Measurements from ENCODE around the gene CCDC112.

Gene CCDC112

DNA sequence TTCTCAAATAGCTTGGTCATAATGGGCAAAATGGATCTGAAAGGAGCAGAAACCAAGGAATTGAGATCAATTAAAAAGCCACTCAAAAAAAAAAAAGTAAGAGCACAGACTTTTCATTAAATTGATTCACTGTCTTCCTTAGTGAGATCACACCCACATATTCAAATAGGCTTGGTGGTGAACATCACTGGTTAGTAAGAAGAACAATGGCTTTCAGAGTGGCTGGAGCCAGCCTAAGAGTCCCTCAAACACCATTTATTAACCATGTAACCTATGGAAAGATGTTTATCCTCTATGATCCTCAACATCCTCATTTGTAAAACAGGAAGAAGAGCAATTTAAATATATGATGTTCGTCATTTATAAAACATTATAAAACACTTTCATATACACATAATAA lies 12.4 kb downstream of the CCDC112 start:
- Histone ChIP-seq H3K4me3 (no peak overlapping the region), H3K27ac (no peak overlapping the region), H3K36me3 (ENCODE audit: insufficient read depth, low read length) (no peaks in the 10 kb centered on the region), H3K9ac (ENCODE audit: insufficient read length) (no peak overlapping the region), H3K9me3 (ENCODE audit: low read depth, low read length) (no peaks in the 10 kb centered on the region)
- TF ChIP-seq FOXP2 (optimal IDR thresholded peaks at IDR 0.05; ENCODE audit: control extremely low read depth, extremely low read length, insufficient read depth) (no peak), EZH2 (IDR thresholded peaks at IDR 0.05) (no peak)
- DNase-seq (ENCODE audit: low read depth, low spot score): no peak

DNA sequence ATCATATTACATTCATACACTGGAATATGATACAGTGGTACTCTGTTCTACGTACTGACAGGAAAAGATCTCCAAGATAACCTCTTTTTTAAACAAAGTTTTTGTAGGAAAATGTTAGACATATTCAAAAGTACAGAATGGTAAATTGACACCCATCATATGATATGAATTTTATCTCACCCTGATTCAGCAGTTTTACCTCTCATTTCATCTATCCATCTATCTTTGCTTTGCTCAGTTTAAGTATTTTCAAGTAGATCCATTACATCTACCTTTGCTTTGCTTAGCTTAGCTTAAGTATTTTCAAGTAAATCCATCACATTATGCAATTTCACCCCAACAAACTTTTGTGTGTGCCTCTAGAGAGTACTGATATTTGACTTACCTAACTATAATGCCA lies 14.3 kb downstream of the CCDC112 start:
- H3K27ac ChIP-seq: no peak overlapping the region
- no peak overlapping the region for H3K4me3 ChIP-seq
- no peaks in the 10 kb centered on the region for H3K36me3 ChIP-seq (ENCODE audit: insufficient read depth, low read length)
- H3K9me3 ChIP-seq (ENCODE audit: low read depth, low read length): no peaks in the 10 kb centered on the region
- TF ChIP-seq POLR2AphosphoS5 (IDR thresholded peaks at IDR 0.05; ENCODE audit: borderline replicate concordance, low read depth, low read length): no peak
- H3K9ac ChIP-seq (ENCODE audit: insufficient read length): no peak overlapping the region
- no peak for DNase-seq (ENCODE audit: low read depth, low spot score)

DNA sequence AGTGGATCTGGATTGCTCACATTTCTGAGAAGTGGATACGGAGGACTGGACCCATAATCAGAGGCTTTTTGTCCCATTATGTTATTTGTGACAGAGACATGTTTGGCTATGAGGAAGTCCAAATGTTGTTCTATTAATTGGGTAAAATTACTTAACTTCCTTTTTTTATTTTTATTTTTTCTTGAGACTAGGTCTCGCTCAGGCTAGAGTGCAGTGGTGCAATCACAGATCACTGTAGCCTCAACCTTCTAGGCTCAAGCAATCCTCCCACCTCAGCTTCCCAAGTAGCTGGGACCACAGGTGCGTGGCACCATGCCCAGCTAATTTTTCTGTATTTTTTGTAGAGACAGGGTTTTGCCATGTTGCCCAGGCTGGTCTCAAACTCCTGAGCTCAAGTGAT lies 21.9 kb downstream of the CCDC112 start:
- Histone ChIP-seq H3K27ac (no peak overlapping the region), H3K9ac (ENCODE audit: insufficient read length) (no peak overlapping the region), H3K9me3 (ENCODE audit: low read depth, low read length) (no peaks in the 10 kb centered on the region), H3K4me3 (no peak overlapping the region), H3K36me3 (ENCODE audit: insufficient read depth, low read length) (peaks cover 8% of the 10 kb centered on the region)
- no peak for DNase-seq (ENCODE audit: low read depth, low spot score)
- no peak for TF ChIP-seq POLR2AphosphoS5 (IDR thresholded peaks at IDR 0.05; ENCODE audit: borderline replicate concordance, low read depth, low read length)
- no peak for TF ChIP-seq EZH2 (IDR thresholded peaks at IDR 0.05)
- TF ChIP-seq FOXP2 (optimal IDR thresholded peaks at IDR 0.05; ENCODE audit: control extremely low read depth, extremely low read length, insufficient read depth): no peak

DNA sequence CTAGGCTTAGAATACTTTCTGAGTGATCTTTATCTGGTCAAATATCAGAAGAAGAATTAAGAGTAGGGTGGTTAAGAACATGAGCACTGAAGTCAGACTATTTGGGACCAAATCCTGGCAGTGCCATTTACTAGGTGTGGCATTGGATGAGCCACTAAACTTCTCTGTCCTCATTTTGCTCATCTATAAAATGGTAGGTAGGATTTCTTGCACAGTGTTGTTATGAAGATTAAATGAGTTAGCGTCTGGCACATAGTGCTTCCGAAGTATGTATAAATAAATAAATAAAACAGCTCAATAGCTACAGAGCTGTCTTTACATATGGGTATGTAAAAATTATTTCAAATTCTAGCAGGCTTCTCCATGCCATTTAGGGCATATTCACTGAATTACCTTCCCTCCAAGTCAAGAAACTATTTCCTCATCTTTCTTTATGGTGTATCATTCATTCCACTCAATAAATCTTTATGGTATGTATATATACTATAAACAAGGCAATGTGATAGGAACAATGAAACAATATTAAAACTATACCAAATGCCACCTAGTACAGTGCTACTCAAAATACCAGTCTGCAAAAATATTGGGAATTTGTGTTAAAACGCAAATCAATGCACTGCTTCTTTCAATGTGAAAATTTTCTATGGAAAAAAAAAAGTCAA lies 24.0 kb downstream of the CCDC112 start:
- no peak for TF ChIP-seq FOXP2 (optimal IDR thresholded peaks at IDR 0.05; ENCODE audit: control extremely low read depth, extremely low read length, insufficient read depth)
- TF ChIP-seq EZH2 (IDR thresholded peaks at IDR 0.05): no peak
- no peak for TF ChIP-seq POLR2AphosphoS5 (IDR thresholded peaks at IDR 0.05; ENCODE audit: borderline replicate concordance, low read depth, low read length)
- no peak overlapping the region for H3K27ac ChIP-seq
- H3K9ac ChIP-seq (ENCODE audit: insufficient read length): no peak overlapping the region
- no peak for DNase-seq (ENCODE audit: low read depth, low spot score)
- peaks cover 11% of the 10 kb centered on the region for H3K36me3 ChIP-seq (ENCODE audit: insufficient read depth, low read length)
- no peak overlapping the region for H3K4me3 ChIP-seq
- H3K9me3 ChIP-seq (ENCODE audit: low read depth, low read length): no peaks in the 10 kb centered on the region

DNA sequence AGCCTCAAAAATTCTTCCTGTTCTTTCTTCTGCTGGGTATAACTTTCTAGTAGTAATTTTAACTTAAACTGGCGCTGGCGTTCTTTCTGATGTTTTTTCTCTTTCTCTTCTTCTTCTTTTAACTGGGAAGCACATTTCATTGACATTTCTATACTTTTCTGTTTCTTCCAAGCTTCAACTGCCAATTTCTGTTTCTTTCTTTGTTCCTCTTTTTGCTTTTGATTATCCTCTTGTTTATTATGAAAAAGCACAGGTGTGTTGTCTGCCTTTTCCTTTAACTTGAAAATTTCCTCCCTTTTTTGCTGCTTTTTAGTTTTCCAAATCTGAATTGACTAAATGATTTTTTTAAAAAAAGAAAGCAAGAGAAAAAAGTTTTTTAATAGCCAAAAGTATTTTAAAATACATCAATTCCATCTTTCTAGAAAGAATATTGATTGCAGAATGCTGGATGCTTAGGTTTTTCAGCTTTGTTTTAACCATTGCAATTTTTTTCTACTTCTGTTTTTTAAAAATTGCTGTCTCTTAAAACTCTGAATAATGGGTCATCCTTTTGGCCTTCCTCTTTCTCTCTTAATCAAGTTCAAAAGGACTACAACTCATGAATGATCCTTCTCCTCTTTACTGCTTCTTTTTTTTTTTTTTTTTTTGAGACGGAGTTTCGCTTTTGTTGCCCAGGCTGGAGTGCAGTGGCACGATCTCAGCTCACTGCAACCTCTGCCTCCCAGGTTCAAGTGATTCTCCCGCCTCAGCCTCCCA lies 25.0 kb downstream of the CCDC112 start:
- Histone ChIP-seq H3K36me3 (ENCODE audit: insufficient read depth, low read length) (peaks cover 13% of the 10 kb centered on the region), H3K4me3 (no peak overlapping the region)

DNA sequence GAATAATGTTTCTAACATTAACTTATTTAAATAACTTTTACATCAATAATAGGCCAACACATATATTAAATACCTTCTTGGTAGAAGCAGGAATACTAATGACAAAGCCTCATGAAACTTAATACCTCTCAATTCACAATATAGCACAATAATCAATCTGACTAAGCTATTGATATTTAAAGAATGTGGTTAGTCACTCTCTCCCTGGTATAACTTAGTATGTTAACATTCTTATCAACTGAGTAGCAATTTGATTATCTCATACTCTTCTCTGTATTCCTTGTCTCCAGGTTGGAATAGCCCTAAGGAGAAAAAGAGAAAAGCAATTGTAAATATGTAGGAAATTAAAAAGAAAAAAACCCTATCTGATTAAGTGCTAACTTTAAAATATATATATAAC lies 28.8 kb downstream of the CCDC112 start:
- DNase-seq (ENCODE audit: low read depth, low spot score): no peak
- no peaks in the 10 kb centered on the region for H3K9me3 ChIP-seq (ENCODE audit: low read depth, low read length)
- no peak for TF ChIP-seq FOXP2 (optimal IDR thresholded peaks at IDR 0.05; ENCODE audit: control extremely low read depth, extremely low read length, insufficient read depth)
- no peak for TF ChIP-seq EZH2 (IDR thresholded peaks at IDR 0.05)
- TF ChIP-seq POLR2AphosphoS5 (IDR thresholded peaks at IDR 0.05; ENCODE audit: borderline replicate concordance, low read depth, low read length): no peak
- no peak overlapping the region for H3K27ac ChIP-seq
- H3K4me3 ChIP-seq: no peak overlapping the region
- 0 out of 2 replicates have a peak, but pooled peaks cover 5% of the 10 kb centered on the region for H3K36me3 ChIP-seq (ENCODE audit: insufficient read depth, low read length)
- no peak overlapping the region for H3K9ac ChIP-seq (ENCODE audit: insufficient read length)

More for the DNA sequence above, 25.0 kb downstream of the CCDC112 start:
- DNase-seq (ENCODE audit: low read depth, low spot score): no peak
- H3K27ac ChIP-seq: no peak overlapping the region
- no peak overlapping the region for H3K9ac ChIP-seq (ENCODE audit: insufficient read length)
- TF ChIP-seq FOXP2 (optimal IDR thresholded peaks at IDR 0.05; ENCODE audit: control extremely low read depth, extremely low read length, insufficient read depth) (no peak), POLR2AphosphoS5 (IDR thresholded peaks at IDR 0.05; ENCODE audit: borderline replicate concordance, low read depth, low read length) (no peak), EZH2 (IDR thresholded peaks at IDR 0.05) (no peak)
- no peaks in the 10 kb centered on the region for H3K9me3 ChIP-seq (ENCODE audit: low read depth, low read length)

DNA sequence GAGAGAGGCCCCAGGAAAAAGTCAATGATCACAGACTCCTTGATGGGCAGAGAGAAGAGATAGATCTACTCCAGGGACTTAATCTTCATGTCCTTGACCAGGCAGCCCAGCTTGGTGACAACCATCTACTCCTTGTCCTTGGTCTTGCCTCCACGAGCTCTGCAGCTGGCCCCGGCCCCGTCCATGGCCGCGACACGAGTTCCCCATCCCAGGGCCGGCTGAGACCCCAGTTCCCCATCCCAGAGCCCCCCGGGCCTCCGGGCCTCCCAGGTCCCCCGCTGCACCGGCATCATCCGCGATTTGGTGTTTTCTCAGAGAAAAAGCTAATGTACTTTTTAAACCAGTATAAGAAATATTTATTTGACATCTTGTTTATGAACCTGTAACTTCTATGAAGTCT lies 31.2 kb downstream of the CCDC112 start:
- Histone ChIP-seq H3K9me3 (ENCODE audit: low read depth, low read length) (no peaks in the 10 kb centered on the region), H3K36me3 (ENCODE audit: insufficient read depth, low read length) (0 out of 2 replicates have a peak, but pooled peaks cover 5% of the 10 kb centered on the region), H3K27ac (no peak overlapping the region), H3K4me3 (no peak overlapping the region), H3K9ac (ENCODE audit: insufficient read length) (no peak overlapping the region)
- TF ChIP-seq FOXP2 (optimal IDR thresholded peaks at IDR 0.05; ENCODE audit: control extremely low read depth, extremely low read length, insufficient read depth) (no peak), EZH2 (IDR thresholded peaks at IDR 0.05) (no peak), POLR2AphosphoS5 (IDR thresholded peaks at IDR 0.05; ENCODE audit: borderline replicate concordance, low read depth, low read length) (no peak)
- DNase-seq (ENCODE audit: low read depth, low spot score): no peak

DNA sequence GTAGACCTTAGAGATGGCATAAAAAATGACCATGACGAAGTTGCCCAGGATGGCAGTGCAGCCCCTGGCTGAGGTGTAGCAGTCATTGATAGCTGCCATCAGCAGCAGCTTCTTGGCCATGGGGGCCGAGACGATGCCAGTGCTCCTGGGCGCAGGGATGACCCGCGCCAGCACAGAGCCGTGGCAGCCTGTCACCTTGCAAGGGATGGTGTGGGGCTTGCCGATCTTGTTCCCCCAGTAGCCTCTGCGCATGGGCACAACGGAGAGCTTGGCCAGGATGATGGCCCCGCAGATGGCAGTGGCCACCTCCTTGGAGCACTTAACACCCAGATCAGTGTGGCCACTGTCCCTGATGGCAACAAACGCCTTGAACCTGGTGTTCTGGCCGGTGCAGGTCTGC lies 31.7 kb downstream of the CCDC112 start:
- TF ChIP-seq EZH2 (IDR thresholded peaks at IDR 0.05): no peak
- TF ChIP-seq POLR2AphosphoS5 (IDR thresholded peaks at IDR 0.05; ENCODE audit: borderline replicate concordance, low read depth, low read length): no peak
- TF ChIP-seq FOXP2 (optimal IDR thresholded peaks at IDR 0.05; ENCODE audit: control extremely low read depth, extremely low read length, insufficient read depth): no peak
- Histone ChIP-seq H3K4me3 (no peak overlapping the region), H3K36me3 (ENCODE audit: insufficient read depth, low read length) (0 out of 2 replicates have a peak, but pooled peaks cover 5% of the 10 kb centered on the region), H3K9ac (ENCODE audit: insufficient read length) (no peak overlapping the region), H3K27ac (no peak overlapping the region), H3K9me3 (ENCODE audit: low read depth, low read length) (no peaks in the 10 kb centered on the region)
- no peak for DNase-seq (ENCODE audit: low read depth, low spot score)
